H1 (cell line): Measurements from ENCODE around the gene MEF2C. TPM values are rescaled to one million over a fixed set of nuclear protein-coding genes. Genes with fewer than 3 reads are reported as not detected.

Experiments
- CTCF ChIA-PET: fragments of 300-600 bp; sonication (Branson Sonifier 250); formaldehyde crosslinking; loops from one replicate; lab custom pipeline; 2021; ENCODE audit not compliant: partially characterized antibody; lab: Charles Lee
- POLR2A ChIA-PET: fragments of 300-600 bp; sonication (Branson Sonifier 250); formaldehyde crosslinking; loops from one replicate; lab custom pipeline; 2021; ENCODE audit warnings: inconsistent platforms; ENCODE audit not compliant: partially characterized antibody; lab: Charles Lee
- DNase-seq, 2 experiments: peaks; one replicate each; pipeline versions ENCODE4 v3.0.0 to v3.0.0-alpha.2; 2010 to 2022; ENCODE audit warnings: low spot score in 2 of 2, low read depth in 1 of 2, mixed read lengths in 1 of 2
- FAIRE-seq: peaks from 2 replicates; lab custom pipeline; 2011; peaks lifted over from hg19 to GRCh38; lab: Jason Lieb, UNC
- H2AFZ ChIP-seq: 2 replicates; pipeline ENCODE4 v1.8.1; 2012; ENCODE audit warnings: low read length, inconsistent platforms
- H2AK5ac ChIP-seq: 2 replicates; pipeline ENCODE4 v1.6.1; 2013; ENCODE audit warnings: low read depth, low read length
- H2BK120ac ChIP-seq: replicated peaks from 2 replicates; pipeline ENCODE3; 2013; ENCODE audit warnings: low read depth, low read length, inconsistent platforms
- H2BK12ac ChIP-seq: 2 replicates; pipeline ENCODE4 v1.6.1; 2013; ENCODE audit warnings: low read depth, low read length
- H2BK15ac ChIP-seq: 2 replicates; pipeline ENCODE4 v1.6.1; 2013; ENCODE audit warnings: low read length
- H2BK20ac ChIP-seq: 2 replicates; pipeline ENCODE4 v1.6.1; 2013; ENCODE audit warnings: low read length
- H2BK5ac ChIP-seq: 2 replicates; pipeline ENCODE4 v1.6.1; 2013; ENCODE audit warnings: low read depth, low read length
- H3K14ac ChIP-seq: 2 replicates; pipeline ENCODE4 v1.6.1; 2013; ENCODE audit warnings: inconsistent platforms; ENCODE audit not compliant: insufficient read length
- H3K18ac ChIP-seq: 2 replicates; pipeline ENCODE4 v1.6.1; 2013; ENCODE audit warnings: low read length; ENCODE audit errors: extremely low read depth
- H3K23ac ChIP-seq: 2 replicates; pipeline ENCODE4 v1.6.1; 2013; ENCODE audit warnings: inconsistent platforms; ENCODE audit not compliant: insufficient read length
- H3K23me2 ChIP-seq: 2 replicates; pipeline ENCODE4 v1.6.1; 2013; ENCODE audit warnings: low read depth, low read length
- H3K27ac ChIP-seq: 2 replicates; pipeline ENCODE4 v1.6.1; 2011; ENCODE audit warnings: low read depth, low read length, inconsistent platforms
- H3K27me3 ChIP-seq, 4 experiments: replicated peaks in 1 of 4; 1 replicate in 1 of 4; 2 replicates in 3 of 4; pipeline versions ENCODE4 v1.6.1 to v1.8.1; 2011 to 2013; ENCODE audit warnings: low read length in 3 of 4, mild to moderate bottlenecking in 3 of 4, inconsistent platforms in 2 of 4, mixed read lengths in 2 of 4, moderate library complexity in 1 of 4; ENCODE audit not compliant: control insufficient read depth in 3 of 4, insufficient read depth in 3 of 4; ENCODE audit errors: extremely low read depth in 1 of 4
- H3K36me3 ChIP-seq, 4 experiments: 2 replicates each; pipeline versions ENCODE4 v1.6.1 to v1.8.1; 2011 to 2013; ENCODE audit warnings: mild to moderate bottlenecking in 4 of 4, low read length in 3 of 4, moderate library complexity in 2 of 4, control low read depth in 1 of 4, inconsistent platforms in 1 of 4; ENCODE audit not compliant: insufficient read depth in 4 of 4, control insufficient read depth in 2 of 4
- H3K4ac ChIP-seq: replicated peaks from 2 replicates; pipeline ENCODE3; 2013; ENCODE audit warnings: low read length, low read depth, mixed read lengths, inconsistent platforms; ENCODE audit not compliant: insufficient read length
- H3K4me1 ChIP-seq, 4 experiments: replicated peaks in 1 of 4; 1 replicate in 1 of 4; 2 replicates in 3 of 4; pipeline versions ENCODE4 v1.6.1 to v1.8.1; 2011 to 2013; ENCODE audit warnings: low read length in 3 of 4, inconsistent platforms in 2 of 4, mixed read lengths in 1 of 4; ENCODE audit not compliant: insufficient read depth in 4 of 4, control insufficient read depth in 3 of 4
- H3K4me2 ChIP-seq, 2 experiments: 2 replicates each; pipeline versions ENCODE4 v1.6.1 to v1.8.1; 2011 to 2013; ENCODE audit warnings: low read depth in 2 of 2, low read length in 2 of 2, control low read depth in 1 of 2, inconsistent platforms in 1 of 2, mild to moderate bottlenecking in 1 of 2; ENCODE audit not compliant: insufficient read depth in 1 of 2
- H3K4me3 ChIP-seq, 4 experiments: fragments of 200-600, 300-600 bp in 1 of 4; sonication (generic), shearing (Covaris generic), sonication (Bioruptor Twin) in 1 of 4; 2 replicates each; pipeline versions ENCODE4 v1.5.1 to v1.8.1; 2011 to 2016; ENCODE audit warnings: low read length in 4 of 4, low read depth in 3 of 4, control low read depth in 2 of 4, inconsistent platforms in 2 of 4, mild to moderate bottlenecking in 2 of 4, mixed read lengths in 1 of 4, moderate library complexity in 1 of 4; ENCODE audit not compliant: insufficient read depth in 2 of 4; ENCODE audit errors: extremely low read depth in 1 of 4
- H3K56ac ChIP-seq: replicated peaks from 2 replicates; pipeline ENCODE3; 2013; ENCODE audit warnings: low read depth, mild to moderate bottlenecking, mixed read lengths, low read length, inconsistent platforms; ENCODE audit not compliant: insufficient read length
- H3K79me1 ChIP-seq: 2 replicates; pipeline ENCODE4 v1.6.1; 2013; ENCODE audit warnings: low read depth, low read length, control low read depth
- H3K79me2 ChIP-seq, 2 experiments: 2 replicates each; pipeline versions ENCODE4 v1.6.1 to v1.8.1; 2012 to 2013; ENCODE audit warnings: low read length in 2 of 2, mild to moderate bottlenecking in 2 of 2, inconsistent platforms in 1 of 2; ENCODE audit not compliant: insufficient read depth in 2 of 2, control insufficient read depth in 1 of 2
- H3K9ac ChIP-seq, 4 experiments: replicated peaks in 1 of 4; 1 replicate in 1 of 4; 2 replicates in 3 of 4; pipeline versions ENCODE4 v1.6.1 to v1.8.1; 2011 to 2013; ENCODE audit warnings: low read depth in 3 of 4, low read length in 3 of 4, control low read depth in 2 of 4, mild to moderate bottlenecking in 2 of 4, moderate library complexity in 2 of 4, inconsistent platforms in 1 of 4; ENCODE audit errors: extremely low read depth in 1 of 4
- H3K9me3 ChIP-seq, 2 experiments: 2 replicates each; pipeline versions ENCODE4 v1.6.1 to v1.8.1; 2012 to 2013; ENCODE audit warnings: mild to moderate bottlenecking in 2 of 2, moderate library complexity in 2 of 2, control low read depth in 1 of 2, inconsistent platforms in 1 of 2, low read depth in 1 of 2, low read length in 1 of 2, mixed read lengths in 1 of 2; ENCODE audit not compliant: insufficient read depth in 2 of 2
- H4K20me1 ChIP-seq, 2 experiments: replicated peaks in 1 of 2; 2 replicates each; pipeline versions ENCODE3 to v1.8.1; 2011 to 2013; ENCODE audit warnings: inconsistent platforms in 2 of 2, low read length in 2 of 2, mild to moderate bottlenecking in 1 of 2; ENCODE audit not compliant: insufficient read depth in 2 of 2, control insufficient read depth in 1 of 2
- H4K5ac ChIP-seq: 2 replicates; pipeline ENCODE4 v1.6.1; 2013; ENCODE audit warnings: low read length, low read depth, mixed read lengths, inconsistent platforms; ENCODE audit not compliant: insufficient read length
- H4K8ac ChIP-seq: 2 replicates; pipeline ENCODE4 v1.8.0; 2013; ENCODE audit warnings: mild to moderate bottlenecking, moderate library complexity, low read length, inconsistent platforms; ENCODE audit not compliant: insufficient read depth; ENCODE audit errors: extremely low read depth
- H4K91ac ChIP-seq: replicated peaks from 2 replicates; pipeline ENCODE3; 2013; ENCODE audit warnings: low read length, mixed read lengths, inconsistent platforms; ENCODE audit not compliant: insufficient read length
- CHD1 ChIP-seq: IDR thresholded peaks from 2 replicates; pipeline ENCODE4 v1.6.1; 2012; ENCODE audit warnings: low read depth, low read length, improper control_type of control experiment
- CREB1 ChIP-seq: IDR thresholded peaks from 2 replicates; pipeline ENCODE4 v1.6.1; 2012; ENCODE audit warnings: inconsistent platforms
- PHF8 ChIP-seq: fragments of 200-600 bp; sonication (generic); conservative IDR thresholded peaks from 2 replicates; pipeline ENCODE4 v1.7.1; 2012; ENCODE audit warnings: low read depth, mild to moderate bottlenecking, inconsistent platforms, low read length, moderate library complexity
- WGBS, 2 experiments: shearing (Covaris generic) in 1 of 2; methylation state at CpG; one replicate each; pipeline versions ENCODE4 v1.1.6 to v1.1.7; 2013 to 2015; ENCODE audit warnings: low lambda C conversion rate in 2 of 2, mixed read lengths in 2 of 2, inconsistent platforms in 1 of 2, low coverage in 1 of 2, missing lambda C conversion rate in 1 of 2; ENCODE audit not compliant: insufficient replicate concordance in 2 of 2, insufficient coverage in 1 of 2, insufficient read length in 1 of 2; ENCODE audit errors: extremely low coverage in 1 of 2, missing lambda C conversion rate in 1 of 2; 5-methylcytosine and 5-hydroxymethylcytosine counted together
- polyA plus RNA-seq, 7 experiments: library from polyadenylated mRNA; depleted of rRNA in 3 of 7; stranded (reverse) in 5 of 7; unstranded in 2 of 7; fragments of >200 nt in 5 of 7; fragments of 200-250 nt in 2 of 7; gene quantifications; 1 replicate in 5 of 7; 2 replicates in 1 of 7; 4 replicates in 1 of 7; pipeline versions ENCODE4 v1.2.1 to v1.2.3, GENCODE V29; 2011 to 2013; ENCODE audit warnings: missing spikeins in 2 of 7, mixed read lengths in 2 of 7
- total RNA-seq: library from RNA; stranded (reverse); fragmentation: NEBNext Ultra II Directional; extraction: Animal tissue kit (Norgen Biotek cat#: 25700); gene quantifications from 2 replicates; pipeline ENCODE4 v1.2.1, GENCODE V29; 2021

Gene MEF2C
- total and polyA plus RNA-seq, 2 of the 8 experiments (the other 6 are each of a cell fraction or from before 2014, with no cell fraction given), result 0.59 to 0.99 TPM

- Histone ChIP-seq H3K4ac (no peak overlapping the region), H3K79me2 (no peaks in the 10 kb centered on the region), H2BK15ac (no peak overlapping the region), H3K23ac (no peak overlapping the region), H3K18ac (no peak overlapping the region), H3K79me1 (no peaks in the 10 kb centered on the region), H3K27ac (no peak overlapping the region), H2AFZ (no peak overlapping the region), H3K9me3 (no peaks in the 10 kb centered on the region), H2BK12ac (no peak overlapping the region), H2AK5ac (no peak overlapping the region), H3K56ac (no peak overlapping the region), H2BK20ac (no peak overlapping the region), H3K4me3 (no peak overlapping the region), H3K36me3 (no peaks in the 10 kb centered on the region), H3K9ac (no peak overlapping the region), H3K27me3 (peaks cover 0 to 1% (median 0%) of the 10 kb centered on the region in 4 experiments; a peak in 1 of 7 replicates), H3K14ac (no peak overlapping the region), H2BK120ac (no peak overlapping the region), H4K5ac (no peak overlapping the region), H3K4me2 (no peak overlapping the region), H4K91ac (no peak overlapping the region), H3K4me1 (peaks cover 0 to 8% (median 2%) of the 10 kb centered on the region in 4 experiments; a peak in 3 of 7 replicates), H4K20me1 (no peaks in the 10 kb centered on the region), H2BK5ac (no peak overlapping the region), H4K8ac (no peak overlapping the region), H3K23me2 (no peaks in the 10 kb centered on the region)
- DNase-seq, result no peak
- 93% methylated on average over 3 of the region's 3 CpGs; no CpG with 5 or more reads in 1 of the 2 experiments for WGBS, 2 experiments
- ChIA-PET CTCF (interaction anchor here (0.6 kb wide), 2 partner anchors 37 to 1645 kb away, joined by 3 to 4 read pairs; no protein-coding TSS in a partner anchor), POLR2A (no interaction called here)
- no peak for FAIRE-seq
- TF ChIP-seq CREB1, result no peak
- no peak for TF ChIP-seq CHD1
- TF ChIP-seq PHF8, result no peak
These were observed 95.1 kb downstream of the MEF2C start for GRCh38 chr5:88787856-88788255.
